K562 (cell line): Measurements from ENCODE around the gene MEIOB. TPM values are rescaled to one million over a fixed set of nuclear protein-coding genes. Genes with fewer than 3 reads are reported as not detected.

Source experiments
- ARID1B ChIP-seq: fragments of 450-650 bp; IDR thresholded peaks from 2 replicates; pipeline ENCODE4 v1.6.1; 2016; ENCODE audit warnings: antibody characterized with exemption, mild to moderate bottlenecking, inconsistent platforms
- BRCA1 ChIP-seq, 2 experiments: fragments of 450-650 bp in 1 of 2; sonication (generic) in 1 of 2; formaldehyde crosslinking in 1 of 2; IDR thresholded peaks; 2 replicates each; pipeline versions ENCODE4 v1.5.0 to v1.6.1; 2017 to 2020; ENCODE audit warnings: mild to moderate bottlenecking in 1 of 2, missing genetic modification reagents in 1 of 2
- CBX2 ChIP-seq: fragments of 200-600 bp; sonication (generic); IDR thresholded peaks from one replicate; pipeline ENCODE4 v1.6.1; 2012; ENCODE audit warnings: mild to moderate bottlenecking, low read length, inconsistent platforms; ENCODE audit not compliant: insufficient read depth, poor library complexity, severe bottlenecking
- CHCHD3 ChIP-seq: fragments of 250-450 bp; sonication (Bioruptor Pico); IDR thresholded peaks from 2 replicates; pipeline ENCODE4 v2.1.2; 2022; ENCODE audit warnings: mild to moderate bottlenecking
- CHD4 ChIP-seq: fragments of 200-600 bp; sonication (generic); IDR thresholded peaks from 3 replicates; pipeline ENCODE4 v1.6.1; 2012; ENCODE audit warnings: low read depth, mild to moderate bottlenecking, mixed read lengths, low read length, inconsistent platforms; ENCODE audit not compliant: insufficient read depth, insufficient replicate concordance, poor library complexity, severe bottlenecking
- DLX4 ChIP-seq: fragments of 250-450 bp; sonication (Bioruptor Pico); IDR thresholded peaks from 2 replicates; pipeline ENCODE4 v1.6.1; 2021; ENCODE audit warnings: mild to moderate bottlenecking
- FOXM1 ChIP-seq, 2 experiments: fragments of 450-650 bp in 1 of 2; sonication (generic) in 1 of 2; formaldehyde crosslinking in 1 of 2; IDR thresholded peaks; 2 replicates each; pipeline versions ENCODE4 v1.6.1 to v1.9.0; 2017 to 2022; ENCODE audit warnings: low read depth in 2 of 2, mild to moderate bottlenecking in 2 of 2, missing genetic modification reagents in 1 of 2, moderate library complexity in 1 of 2
- HLTF ChIP-seq: fragments of 450-650 bp; IDR thresholded peaks from 2 replicates; pipeline ENCODE4 v1.6.1; 2016
- HNRNPH1 ChIP-seq: fragments of 200-400 bp; formaldehyde crosslinking; optimal IDR thresholded peaks from 2 replicates; pipeline ENCODE3; 2017; ENCODE audit warnings: low read depth, mild to moderate bottlenecking, low read length, moderate library complexity
- IFI16 ChIP-seq: fragments of 250-450 bp; sonication (Bioruptor Pico); IDR thresholded peaks from 2 replicates; pipeline ENCODE4 v2.1.2; 2022; ENCODE audit warnings: mild to moderate bottlenecking, inconsistent platforms
- L3MBTL2 ChIP-seq: fragments of 450-650 bp; IDR thresholded peaks from 2 replicates; pipeline ENCODE4 v1.6.1; 2016; ENCODE audit warnings: mild to moderate bottlenecking, moderate library complexity
- NFRKB ChIP-seq: fragments of 450-650 bp; IDR thresholded peaks from 2 replicates; pipeline ENCODE4 v1.6.1; 2016; ENCODE audit warnings: low read depth
- RAD21 ChIP-seq, 2 experiments: fragments of 250-450 bp in 1 of 2; fragments of 450-650 bp in 1 of 2; sonication (Bioruptor Pico) in 1 of 2; formaldehyde crosslinking in 1 of 2; IDR thresholded peaks in 1 of 2; conservative IDR thresholded peaks in 1 of 2; 2 replicates each; pipeline versions ENCODE4 v1.4.0 to v1.8.0; 2020 to 2022; ENCODE audit warnings: mild to moderate bottlenecking in 2 of 2, moderate library complexity in 1 of 2
- RBM25 ChIP-seq: fragments of 200-400 bp; formaldehyde crosslinking; IDR thresholded peaks from 2 replicates; pipeline ENCODE4 v1.6.1; 2018; ENCODE audit warnings: low read length, low read depth, moderate library complexity; ENCODE audit not compliant: severe bottlenecking
- RFX1 ChIP-seq: fragments of 450-650 bp; IDR thresholded peaks from 2 replicates; pipeline ENCODE4 v1.6.1; 2016; ENCODE audit warnings: mild to moderate bottlenecking, moderate library complexity
- SIN3A ChIP-seq, 2 experiments: fragments of 150-350 bp in 1 of 2; IDR thresholded peaks; 2 replicates each; pipeline ENCODE4 v1.6.1; 2011 to 2016; ENCODE audit warnings: borderline replicate concordance in 2 of 2, low read depth in 2 of 2, low read length in 2 of 2, mild to moderate bottlenecking in 2 of 2, moderate library complexity in 2 of 2; ENCODE audit not compliant: control insufficient read depth in 1 of 2
- TGIF2 ChIP-seq: sonication (generic); formaldehyde crosslinking; IDR thresholded peaks from 2 replicates; pipeline ENCODE4 v1.8.1; 2022; ENCODE audit warnings: mild to moderate bottlenecking, missing genetic modification reagents, moderate library complexity
- ZBTB34 ChIP-seq: fragments of 250-450 bp; sonication (Bioruptor Pico); IDR thresholded peaks from 2 replicates; pipeline ENCODE4 v1.8.0; 2021; ENCODE audit warnings: mild to moderate bottlenecking, moderate library complexity
- ZC3H8 ChIP-seq: fragments of 450-650 bp; IDR thresholded peaks from 2 replicates; pipeline ENCODE4 v1.6.1; 2017
- ZNF133 ChIP-seq: fragments of 250-450 bp; sonication (Bioruptor Pico); IDR thresholded peaks from 2 replicates; pipeline ENCODE4 v1.4.0; 2020; ENCODE audit warnings: mild to moderate bottlenecking
- ZNF217 ChIP-seq: sonication (generic); formaldehyde crosslinking; IDR thresholded peaks from 2 replicates; pipeline ENCODE4 v1.8.0; 2022; ENCODE audit warnings: mild to moderate bottlenecking, missing genetic modification reagents
- ZNF232 ChIP-seq: sonication (generic); formaldehyde crosslinking; IDR thresholded peaks from 2 replicates; pipeline ENCODE4 v1.8.0; 2022; ENCODE audit warnings: mild to moderate bottlenecking, missing genetic modification reagents
- ZNF436 ChIP-seq: fragments of 250-450, 450-650 bp; sonication (Bioruptor Pico); formaldehyde crosslinking; IDR thresholded peaks from 2 replicates; pipeline ENCODE4 v1.7.0; 2020; ENCODE audit warnings: mild to moderate bottlenecking
- ZNF561 ChIP-seq: fragments of 450-650 bp; formaldehyde crosslinking; conservative IDR thresholded peaks from 2 replicates; pipeline ENCODE4 v1.4.0; 2020; ENCODE audit warnings: mild to moderate bottlenecking, moderate library complexity
- ZNF57 ChIP-seq: fragments of 450-650 bp; formaldehyde crosslinking; IDR thresholded peaks from 2 replicates; pipeline ENCODE4 v1.4.0; 2020; ENCODE audit warnings: mild to moderate bottlenecking, moderate library complexity
- ZNF583 ChIP-seq: fragments of 250-450 bp; sonication (Bioruptor Pico); IDR thresholded peaks from 2 replicates; pipeline ENCODE4 v1.4.0; 2020
- ZNF586 ChIP-seq: fragments of 450-650 bp; formaldehyde crosslinking; conservative IDR thresholded peaks from 2 replicates; pipeline ENCODE4 v1.4.0; 2020; ENCODE audit warnings: mild to moderate bottlenecking, moderate library complexity
- ZNF830 ChIP-seq: fragments of 250-450 bp; sonication (Bioruptor Pico); IDR thresholded peaks from 2 replicates; pipeline ENCODE4 v1.5.0; 2021; ENCODE audit warnings: mild to moderate bottlenecking
- polyA plus RNA-seq, 8 experiments: library from polyadenylated mRNA; depleted of rRNA in 4 of 8; stranded (reverse) in 5 of 8; unstranded in 3 of 8; fragments of >200 nt; fragmentation: Nextera tagmentation in 2 of 8; fragmentation: Illumina TruSeq in 1 of 8; extraction: Ambion mirVana in 2 of 8; extraction: Trizol in 1 of 8; gene quantifications; 2 replicates each; pipeline versions ENCODE4 v1.2.1 to v1.2.3, GENCODE V29; 2011 to 2014; ENCODE audit warnings: inconsistent platforms in 1 of 8, missing spikeins in 1 of 8
- total RNA-seq, 7 experiments: library from RNA; depleted of rRNA in 6 of 7; stranded (reverse); fragments of >200 nt in 6 of 7; fragmentation: Illumina TruSeq in 2 of 7; extraction: Trizol in 2 of 7; gene quantifications; 2 replicates each; pipeline versions ENCODE4 v1.2.1 to v1.2.3, GENCODE V29; 2011 to 2021; ENCODE audit warnings: low replicate concordance in 1 of 7

Gene MEIOB
- total and polyA plus RNA-seq, 9 of the 15 experiments (the other 6 are each of a cell fraction or from before 2014, with no cell fraction given), result 25.4 to 203 (median 97.6) TPM

- no peak for TF ChIP-seq RAD21 (CRISPR knock-in tag; conservative IDR thresholded peaks at IDR 0.05 in 1 of 2, IDR thresholded peaks at IDR 0.05 in 1 of 2)
- no peak for TF ChIP-seq CHD4
- no peak for TF ChIP-seq ZNF436 (CRISPR knock-in tag)
- TF ChIP-seq L3MBTL2, result peak; percentile 95
- TF ChIP-seq ZNF133 (CRISPR knock-in tag), result no peak
- TF ChIP-seq IFI16, result no peak
- TF ChIP-seq ZNF232 (CRISPR knock-in tag), result peak; percentile 84; the same call in 1 of the 2 replicates
- TF ChIP-seq SIN3A (IDR thresholded peaks at IDR 0.05; ENCODE audit: borderline replicate concordance in 2 of 2, control insufficient read depth in 1 of 2, low read depth in 2 of 2, low read length in 2 of 2), result peak; percentile 96 to 98; a peak in 3 of 4 replicates
- TF ChIP-seq HNRNPH1, result no peak
- no peak for TF ChIP-seq CHCHD3
- no peak for TF ChIP-seq ZBTB34 (CRISPR knock-in tag)
- TF ChIP-seq ZNF561, result no peak
- TF ChIP-seq ZNF57, result no peak
- TF ChIP-seq ZC3H8, result 0 out of 2 replicates have a peak, but pooled peaks have one; percentile 8
- no peak for TF ChIP-seq BRCA1 (IDR thresholded peaks at IDR 0.05)
- no peak for TF ChIP-seq BRCA1 (CRISPR knock-in tag; IDR thresholded peaks at IDR 0.05)
- TF ChIP-seq CBX2, result no peak
- no peak for TF ChIP-seq DLX4 (CRISPR knock-in tag)
- no peak for TF ChIP-seq ZNF586 (CRISPR knock-in tag)
- no peak for TF ChIP-seq TGIF2
- TF ChIP-seq RFX1, result no peak
- no peak for TF ChIP-seq ARID1B
- TF ChIP-seq ZNF217 (CRISPR knock-in tag), result no peak
- TF ChIP-seq ZNF830, result 0 out of 2 replicates have a peak, but pooled peaks have one; percentile 57
- TF ChIP-seq HLTF, result peak; percentile 41
- no peak for TF ChIP-seq ZNF583 (CRISPR knock-in tag)
- no peak for TF ChIP-seq NFRKB
- TF ChIP-seq RBM25, result peak; percentile 100
- peak; percentile 82 for TF ChIP-seq FOXM1 (IDR thresholded peaks at IDR 0.05; ENCODE audit: low read depth)
- 0 out of 2 replicates have a peak, but pooled peaks have one; percentile 63 for TF ChIP-seq FOXM1 (CRISPR knock-in tag; IDR thresholded peaks at IDR 0.05; ENCODE audit: low read depth)
Observed at GRCh38 chr16:1826691-1827573, 45.0 kb downstream of the MEIOB start, which contains the start of the genes FAHD1 and HAGH (continued).
